ENCODE data around the gene RND2.

Gene RND2

DNA sequence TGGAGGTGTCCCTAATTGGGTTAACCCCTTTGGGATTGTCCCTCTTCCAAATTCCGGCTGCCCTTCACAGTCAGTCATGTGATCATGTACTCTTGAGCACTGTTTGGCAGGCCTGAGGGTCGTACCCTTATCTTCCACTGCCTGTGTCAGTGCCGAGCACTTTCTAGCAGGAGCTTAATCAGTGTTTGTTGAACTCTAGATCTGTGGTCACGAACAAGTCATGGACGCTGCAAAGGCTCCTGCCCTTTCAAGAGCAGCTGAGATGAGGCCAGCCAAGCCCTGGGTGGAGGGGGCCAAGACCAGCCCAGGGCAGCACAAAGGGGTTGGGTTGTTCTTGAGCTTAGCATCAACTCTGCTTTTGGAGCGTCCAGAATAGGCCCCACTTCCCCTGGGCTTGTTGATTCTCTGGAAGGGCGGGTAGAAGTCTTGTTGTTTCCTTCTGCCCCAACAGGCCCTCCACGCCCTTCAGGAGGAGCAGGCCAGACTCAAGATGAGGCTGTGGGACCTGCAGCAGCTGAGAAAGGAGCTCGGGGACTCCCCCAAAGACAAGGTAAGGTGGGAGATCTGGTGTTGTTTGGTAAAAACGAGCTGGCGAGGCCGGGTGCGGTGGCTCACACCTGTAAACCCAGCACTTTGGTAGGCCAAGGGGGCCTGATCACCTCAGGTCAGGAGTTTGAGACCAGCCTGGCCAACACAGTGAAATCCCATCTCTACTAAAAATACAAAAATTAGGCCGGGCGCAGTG lies 13.1 kb upstream of the RND2 start:
- no peak for TF ChIP-seq EZH2phosphoT487 (IDR thresholded peaks at IDR 0.05; ENCODE audit: low read length)
- no peak for TF ChIP-seq EZH2 (optimal IDR thresholded peaks at IDR 0.05; ENCODE audit: low read depth, low read length)
- no peaks in the 10 kb centered on the region for H3K36me3 ChIP-seq (replicated peaks; ENCODE audit: insufficient read depth, low read length)
- no peak overlapping the region for H2AFZ ChIP-seq (ENCODE audit: low read length)
- H3K9me2 ChIP-seq (replicated peaks; ENCODE audit: insufficient read depth, low read length): no peaks in the 10 kb centered on the region
- no peak overlapping the region for H3K9ac ChIP-seq (ENCODE audit: low read length)
- H3F3A ChIP-seq (ENCODE audit: insufficient read depth, low read length): 0 out of 2 replicates have a peak, but pooled peaks cover 2% of the 10 kb centered on the region
- H3K79me2 ChIP-seq (ENCODE audit: low read length): peaks cover 10% of the 10 kb centered on the region
- no peaks in the 10 kb centered on the region for H3K4me1 ChIP-seq (ENCODE audit: low read length)
- no peaks in the 10 kb centered on the region for H4K20me1 ChIP-seq (ENCODE audit: insufficient read depth, low read length)
- H3K27me3 ChIP-seq (replicated peaks; ENCODE audit: insufficient read depth, low read length): no peaks in the 10 kb centered on the region
- H3K4me3 ChIP-seq (ENCODE audit: low read length): no peak overlapping the region
- H3K4me2 ChIP-seq (ENCODE audit: low read depth, low read length): no peak overlapping the region
- DNase-seq: no peak
- H3K9me3 ChIP-seq (replicated peaks; ENCODE audit: insufficient read depth, low read length): no peaks in the 10 kb centered on the region
- no peak overlapping the region for H3K27ac ChIP-seq (ENCODE audit: low read length)

DNA sequence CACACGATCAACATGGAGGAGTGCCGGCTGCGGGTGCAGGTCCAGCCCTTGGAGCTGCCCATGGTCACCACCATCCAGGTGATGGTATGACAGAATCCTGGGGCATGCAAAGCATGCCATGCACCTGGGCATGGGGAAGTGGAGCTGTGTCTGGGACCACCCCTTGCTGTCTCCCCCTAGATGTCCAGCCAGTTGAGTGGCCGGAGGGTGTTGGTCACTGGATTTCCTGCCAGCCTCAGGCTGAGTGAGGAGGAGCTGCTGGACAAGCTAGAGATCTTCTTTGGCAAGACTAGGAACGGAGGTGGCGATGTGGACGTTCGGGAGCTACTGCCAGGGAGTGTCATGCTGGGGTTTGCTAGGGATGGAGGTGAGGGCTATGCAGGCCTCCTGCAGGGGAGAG lies 11.7 kb upstream of the RND2 start:
- Histone ChIP-seq H4K20me1 (ENCODE audit: insufficient read depth, low read length) (no peaks in the 10 kb centered on the region), H3K4me3 (ENCODE audit: low read length) (no peak overlapping the region), H3K9ac (ENCODE audit: low read length) (no peak overlapping the region), H3K27me3 (replicated peaks; ENCODE audit: insufficient read depth, low read length) (no peaks in the 10 kb centered on the region), H3K27ac (ENCODE audit: low read length) (no peak overlapping the region), H3F3A (ENCODE audit: insufficient read depth, low read length) (no peaks in the 10 kb centered on the region), H3K36me3 (replicated peaks; ENCODE audit: insufficient read depth, low read length) (no peaks in the 10 kb centered on the region), H3K4me1 (ENCODE audit: low read length) (no peaks in the 10 kb centered on the region), H3K79me2 (ENCODE audit: low read length) (0 out of 2 replicates have a peak, but pooled peaks cover 4% of the 10 kb centered on the region), H3K9me3 (replicated peaks; ENCODE audit: insufficient read depth, low read length) (no peaks in the 10 kb centered on the region), H3K9me2 (replicated peaks; ENCODE audit: insufficient read depth, low read length) (no peaks in the 10 kb centered on the region), H2AFZ (ENCODE audit: low read length) (no peak overlapping the region), H3K4me2 (ENCODE audit: low read depth, low read length) (no peak overlapping the region)
- DNase-seq: no peak
- TF ChIP-seq, protein P1, sequence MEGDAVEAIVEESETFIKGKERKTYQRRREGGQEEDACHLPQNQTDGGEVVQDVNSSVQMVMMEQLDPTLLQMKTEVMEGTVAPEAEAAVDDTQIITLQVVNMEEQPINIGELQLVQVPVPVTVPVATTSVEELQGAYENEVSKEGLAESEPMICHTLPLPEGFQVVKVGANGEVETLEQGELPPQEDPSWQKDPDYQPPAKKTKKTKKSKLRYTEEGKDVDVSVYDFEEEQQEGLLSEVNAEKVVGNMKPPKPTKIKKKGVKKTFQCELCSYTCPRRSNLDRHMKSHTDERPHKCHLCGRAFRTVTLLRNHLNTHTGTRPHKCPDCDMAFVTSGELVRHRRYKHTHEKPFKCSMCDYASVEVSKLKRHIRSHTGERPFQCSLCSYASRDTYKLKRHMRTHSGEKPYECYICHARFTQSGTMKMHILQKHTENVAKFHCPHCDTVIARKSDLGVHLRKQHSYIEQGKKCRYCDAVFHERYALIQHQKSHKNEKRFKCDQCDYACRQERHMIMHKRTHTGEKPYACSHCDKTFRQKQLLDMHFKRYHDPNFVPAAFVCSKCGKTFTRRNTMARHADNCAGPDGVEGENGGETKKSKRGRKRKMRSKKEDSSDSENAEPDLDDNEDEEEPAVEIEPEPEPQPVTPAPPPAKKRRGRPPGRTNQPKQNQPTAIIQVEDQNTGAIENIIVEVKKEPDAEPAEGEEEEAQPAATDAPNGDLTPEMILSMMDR (IDR thresholded peaks at IDR 0.05; ENCODE audit: low read length): no peak
- TF ChIP-seq EZH2phosphoT487 (IDR thresholded peaks at IDR 0.05; ENCODE audit: low read length) (no peak), EZH2 (optimal IDR thresholded peaks at IDR 0.05; ENCODE audit: low read depth, low read length) (no peak)

DNA sequence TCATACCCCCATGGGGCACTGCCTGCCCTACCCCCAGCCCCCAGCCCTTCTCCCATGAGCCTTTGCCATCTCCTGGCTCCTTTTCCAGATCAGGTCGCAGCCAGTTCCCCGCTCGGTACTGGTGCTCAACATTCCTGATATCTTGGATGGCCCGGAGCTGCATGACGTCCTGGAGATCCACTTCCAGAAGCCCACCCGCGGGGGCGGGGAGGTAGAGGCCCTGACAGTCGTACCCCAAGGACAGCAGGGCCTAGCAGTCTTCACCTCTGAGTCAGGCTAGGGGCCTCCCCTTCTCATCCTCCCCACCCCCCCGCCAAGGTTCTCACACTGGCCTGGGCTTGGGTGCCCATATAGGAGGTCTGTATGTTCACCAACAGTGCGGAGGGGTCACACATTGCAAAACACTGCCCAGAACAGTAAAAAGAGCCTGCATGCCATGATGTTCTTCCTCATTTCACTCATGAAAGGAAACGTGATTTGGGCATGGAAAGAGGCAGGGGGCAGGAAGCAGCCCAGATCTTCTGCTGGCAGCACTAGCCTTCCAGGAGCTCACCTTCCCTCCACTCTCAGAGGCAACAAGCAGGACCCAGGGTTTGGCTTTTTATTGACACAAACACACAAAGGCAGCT lies 10.9 kb upstream of the RND2 start:
- H3K9me3 ChIP-seq (replicated peaks; ENCODE audit: insufficient read depth, low read length): no peaks in the 10 kb centered on the region
- H3K9me2 ChIP-seq (replicated peaks; ENCODE audit: insufficient read depth, low read length): no peaks in the 10 kb centered on the region
- H4K20me1 ChIP-seq (ENCODE audit: insufficient read depth, low read length): no peaks in the 10 kb centered on the region
- no peaks in the 10 kb centered on the region for H3K36me3 ChIP-seq (replicated peaks; ENCODE audit: insufficient read depth, low read length)
- no peak for DNase-seq
- no peaks in the 10 kb centered on the region for H3K79me2 ChIP-seq (ENCODE audit: low read length)
- H3K4me3 ChIP-seq (ENCODE audit: low read length): no peak overlapping the region
- no peaks in the 10 kb centered on the region for H3K27me3 ChIP-seq (replicated peaks; ENCODE audit: insufficient read depth, low read length)
- no peak overlapping the region for H3K27ac ChIP-seq (ENCODE audit: low read length)
- H3K4me1 ChIP-seq (ENCODE audit: low read length): no peaks in the 10 kb centered on the region
- TF ChIP-seq, protein P1 (IDR thresholded peaks at IDR 0.05; ENCODE audit: low read length): no peak
- no peak for TF ChIP-seq EZH2phosphoT487 (IDR thresholded peaks at IDR 0.05; ENCODE audit: low read length)
- TF ChIP-seq EZH2 (optimal IDR thresholded peaks at IDR 0.05; ENCODE audit: low read depth, low read length): no peak
- no peak overlapping the region for H2AFZ ChIP-seq (ENCODE audit: low read length)
- no peak overlapping the region for H3K9ac ChIP-seq (ENCODE audit: low read length)
- no peaks in the 10 kb centered on the region for H3F3A ChIP-seq (ENCODE audit: insufficient read depth, low read length)
- no peak overlapping the region for H3K4me2 ChIP-seq (ENCODE audit: low read depth, low read length)
